Kidney glomerular epithelial cell (primary cell): Measurements from ENCODE around the gene ARL5C.
A peak's percentile ranks its signal among the peaks of the same experiment; 100 is the strongest.
"Not testable (repeated sequence)": the region's sequence is repeated elsewhere in the genome, so short reads cannot be mapped to it uniquely, and the experiment has no call there.

ENCODE experiments used
- DNase-seq: peaks from one replicate; lab custom pipeline; 2025; lab: John Stamatoyannopoulos, UW

ARL5C gene

DNA sequence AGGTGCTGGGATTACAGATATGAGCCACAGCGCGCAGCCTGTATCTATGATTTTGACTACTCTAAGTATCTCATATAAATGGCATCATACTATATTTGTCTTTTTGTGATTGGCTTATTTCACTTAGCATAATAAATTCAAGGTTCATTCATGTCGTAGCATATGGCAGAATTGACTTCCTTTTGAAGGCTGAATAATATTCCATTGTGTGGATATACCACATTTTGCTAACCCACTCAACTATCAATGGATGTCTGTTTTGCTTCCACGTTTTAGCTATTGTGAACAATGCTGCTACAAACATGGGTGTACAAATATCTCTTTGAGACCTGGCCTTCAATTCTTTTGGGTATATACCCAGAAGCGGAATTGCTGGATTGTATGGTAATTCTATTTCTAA lies 24.7 kb downstream of the ARL5C start:
- no peak for DNase-seq

DNA sequence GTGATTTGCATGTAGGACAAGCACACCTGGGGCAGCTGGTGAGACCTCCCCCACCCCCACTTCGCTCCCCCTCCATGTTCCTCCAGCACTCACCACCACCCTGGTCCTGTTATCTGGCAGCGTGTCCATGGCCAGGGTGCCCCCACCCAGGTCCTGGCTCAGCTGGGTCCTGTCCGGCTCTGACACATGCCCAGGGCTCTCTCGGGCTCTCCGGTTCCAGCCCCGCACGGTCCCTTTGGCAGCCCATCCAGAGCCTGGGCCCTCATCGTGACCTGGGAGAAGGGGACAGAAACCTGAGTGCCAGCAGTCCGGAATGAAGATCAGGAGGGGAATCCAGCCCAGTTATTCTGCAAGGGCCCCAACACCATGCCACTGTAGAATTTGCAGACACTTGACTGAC lies 26.4 kb downstream of the ARL5C start:
- no peak for DNase-seq

DNA sequence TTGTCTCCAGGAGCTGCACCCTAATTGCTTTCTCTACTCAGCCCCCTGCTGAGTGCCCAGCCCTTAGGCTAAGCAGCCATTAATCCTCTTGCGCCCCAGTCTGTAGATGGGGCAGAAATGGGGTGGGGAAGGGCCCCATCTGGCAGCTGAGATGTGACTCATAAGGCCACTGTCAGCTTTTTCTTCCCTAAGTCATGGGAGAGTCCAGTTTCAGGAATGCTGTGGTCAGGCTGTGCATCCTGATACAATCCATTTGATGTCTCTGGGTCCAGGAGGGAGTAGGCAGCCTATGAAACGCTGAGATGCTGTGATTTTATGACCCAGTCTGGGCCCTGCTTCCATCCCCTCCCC lies 26.8 kb downstream of the ARL5C start:
- peak; percentile 15 for DNase-seq

DNA sequence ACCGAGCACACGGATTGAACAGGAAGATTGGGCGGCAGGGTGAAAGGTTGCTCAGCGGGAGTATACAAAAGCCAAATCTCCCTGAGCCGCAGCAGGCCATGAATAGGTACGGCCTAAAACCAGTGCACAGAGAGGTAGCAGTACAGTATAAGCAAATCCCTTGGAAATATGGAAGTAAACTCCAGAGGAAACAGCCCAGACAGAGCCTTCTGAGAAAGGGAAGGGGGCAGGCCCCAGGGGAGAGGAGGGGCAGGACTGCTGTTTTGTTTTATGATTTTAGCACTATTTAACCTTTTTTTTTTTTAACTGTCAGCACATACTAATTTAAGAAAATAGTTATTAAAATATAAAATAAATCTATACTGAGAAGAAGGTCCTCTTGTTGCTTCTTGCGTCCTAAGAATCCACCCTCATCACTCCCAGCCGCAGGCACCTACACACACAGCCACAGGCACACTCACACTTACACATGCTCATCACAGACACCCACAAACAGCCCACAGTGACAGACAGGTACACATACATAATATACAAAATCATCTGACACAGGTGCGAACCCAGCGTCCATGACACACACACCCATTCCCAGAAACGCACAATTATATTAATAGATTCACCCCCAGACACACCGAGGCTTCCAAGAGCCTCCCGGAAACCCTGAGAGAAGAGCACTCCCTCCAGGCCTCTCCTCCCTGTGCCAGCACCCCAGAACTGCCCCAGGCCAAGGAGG lies 27.4 kb downstream of the ARL5C start:
- no peak for DNase-seq

DNA sequence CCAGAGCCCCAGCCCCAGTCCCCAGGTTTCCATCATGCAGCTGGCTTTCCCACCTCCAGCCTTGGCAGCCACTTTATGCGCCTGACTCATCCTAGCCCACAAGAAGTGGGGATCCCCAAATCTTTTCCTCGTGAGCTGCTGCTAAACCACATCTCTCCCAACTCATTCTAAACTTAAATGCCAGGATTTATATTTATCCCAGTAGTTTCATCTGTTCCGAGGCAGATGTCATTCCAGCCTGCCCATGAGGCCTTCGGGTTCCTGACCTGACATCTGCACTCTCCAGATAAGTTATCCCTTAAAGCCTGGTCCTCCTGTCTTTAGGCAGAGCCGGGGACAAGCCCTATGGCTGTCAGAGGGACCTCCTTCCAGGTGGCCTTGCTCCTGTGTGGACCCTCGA lies 31.1 kb downstream of the ARL5C start:
- no peak for DNase-seq

DNA sequence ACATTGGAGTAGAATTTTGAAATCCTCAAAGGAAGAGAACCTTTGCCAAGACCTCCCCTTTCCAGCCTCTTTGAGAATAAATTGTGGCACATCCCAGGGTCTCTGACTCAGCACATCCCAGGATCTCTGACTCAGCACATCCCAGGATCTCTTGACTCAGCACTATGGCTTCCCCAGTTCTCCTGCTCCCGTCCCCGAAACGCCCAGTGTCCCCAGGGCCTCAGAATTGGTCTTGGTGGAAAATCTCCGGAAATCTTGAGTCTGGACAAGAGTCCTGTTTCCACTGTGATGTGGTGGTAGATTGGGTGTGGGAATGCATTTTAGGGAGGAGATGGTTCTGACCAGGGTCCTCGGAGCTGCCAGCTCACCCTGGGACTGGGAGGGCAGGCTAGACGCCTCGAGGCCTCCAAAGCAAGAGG lies 33.8 kb downstream of the ARL5C start:
- DNase-seq = no peak

DNA sequence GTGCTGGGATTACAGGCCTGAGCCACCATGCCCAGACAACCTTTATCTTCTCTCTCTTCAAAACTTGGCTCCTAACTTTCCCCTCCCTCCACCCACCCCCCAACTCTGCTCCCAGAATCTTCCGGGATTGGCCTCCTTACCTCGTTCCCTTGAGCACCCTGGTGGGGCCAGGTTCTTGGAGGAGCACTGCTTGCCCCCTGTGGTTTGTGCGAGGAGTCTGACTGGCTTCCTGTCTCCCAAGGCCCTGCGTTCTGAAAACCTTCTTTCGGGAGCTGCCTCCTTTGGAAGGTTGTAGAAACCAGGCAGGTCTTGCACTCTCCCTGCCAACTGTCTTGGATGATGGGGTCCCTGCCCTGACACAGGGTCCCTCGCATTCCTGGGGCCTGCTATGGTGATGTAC lies 34.3 kb downstream of the ARL5C start:
- DNase-seq = no peak

DNA sequence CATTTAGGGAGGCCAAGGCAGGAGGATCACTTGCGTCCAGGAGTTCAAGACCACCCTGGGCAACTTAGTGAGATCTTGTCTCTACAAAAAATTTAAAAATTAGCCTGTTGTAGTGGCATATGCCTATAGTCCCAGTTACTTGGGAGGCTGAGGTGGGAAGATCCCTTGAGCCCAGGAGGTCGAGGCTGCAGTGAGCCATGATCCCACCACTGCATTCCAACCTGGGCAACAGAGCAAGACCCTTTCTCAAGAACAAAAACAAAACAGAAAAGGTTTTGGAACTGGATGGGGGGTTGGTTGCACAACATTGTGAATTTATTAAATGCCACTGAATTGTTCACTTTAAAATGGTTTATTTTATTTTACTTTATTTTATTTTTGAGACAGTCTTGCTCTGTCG lies 35.8 kb downstream of the ARL5C start:
- no peak for DNase-seq

DNA sequence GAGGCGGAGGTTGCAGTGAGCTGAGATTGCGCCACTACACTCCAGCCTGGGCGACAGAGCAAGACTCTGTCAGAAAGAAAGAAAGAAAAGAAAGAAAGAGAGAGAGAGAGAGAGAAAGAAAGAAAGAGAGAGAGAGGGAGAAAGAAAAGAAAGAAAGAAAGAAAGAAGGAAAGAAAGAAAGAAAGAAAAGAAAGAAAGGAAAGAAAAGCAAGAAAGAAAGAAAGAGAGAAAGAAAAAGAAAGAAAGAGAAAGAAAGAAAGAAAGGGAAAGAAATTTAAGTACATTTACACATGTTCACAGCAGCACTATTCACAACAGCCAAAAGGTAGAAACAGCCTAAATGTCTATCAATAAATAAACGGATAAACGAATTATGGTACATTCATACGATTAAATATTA lies 36.4 kb downstream of the ARL5C start:
- not testable (repeated sequence) for DNase-seq

DNA sequence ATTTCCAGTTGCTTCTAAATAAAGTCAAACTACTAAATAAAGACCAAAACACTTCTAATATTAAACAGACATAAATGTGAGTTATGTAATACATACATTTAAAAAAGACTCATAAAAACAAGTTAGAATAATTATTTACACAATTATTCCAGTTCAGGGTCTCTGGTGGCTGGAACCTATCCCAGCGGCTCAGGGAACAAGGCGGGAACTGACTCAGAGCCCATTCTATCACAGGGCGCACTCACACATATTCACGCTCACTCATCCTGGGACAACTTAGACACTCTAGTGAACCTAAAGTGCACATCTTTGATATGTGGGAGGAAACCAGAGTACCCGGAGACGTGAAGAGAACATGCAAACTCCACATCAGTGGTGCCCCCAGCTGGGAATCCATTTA lies 39.5 kb downstream of the ARL5C start:
- DNase-seq = no peak

DNA sequence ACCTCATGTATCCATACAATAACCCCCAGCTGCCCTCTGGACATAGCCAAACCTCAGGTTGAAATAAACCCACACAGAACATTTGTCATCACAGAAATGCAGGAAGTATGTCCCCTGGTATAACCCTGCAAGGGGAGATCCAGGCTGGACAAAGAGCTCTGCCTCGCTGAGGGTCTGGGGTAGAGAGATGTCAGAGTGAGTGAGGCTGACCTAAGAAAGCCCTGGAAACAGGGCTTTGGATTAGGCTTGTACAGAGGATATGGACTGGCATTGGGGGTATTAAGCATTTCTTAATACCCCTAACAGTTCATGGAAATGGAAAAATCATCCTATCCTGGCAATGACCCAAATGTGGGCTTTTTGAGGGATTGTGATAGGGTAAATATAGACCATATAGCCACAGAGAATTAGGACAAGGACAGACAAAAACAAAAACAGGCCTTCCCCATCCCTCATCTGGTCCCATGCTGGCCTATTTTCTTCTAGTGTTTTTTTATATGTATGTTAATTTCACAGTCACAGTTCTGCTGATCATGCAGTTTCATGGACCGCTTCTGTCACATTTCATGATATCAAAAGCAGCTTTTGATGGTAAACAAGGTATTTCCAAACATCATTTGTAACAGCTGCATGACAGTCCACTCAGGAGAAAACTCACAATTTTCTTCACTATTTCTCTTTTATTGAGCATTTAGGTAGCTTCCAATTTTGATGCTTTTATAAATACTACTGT lies 40.7 kb downstream of the ARL5C start:
- DNase-seq = no peak

DNA sequence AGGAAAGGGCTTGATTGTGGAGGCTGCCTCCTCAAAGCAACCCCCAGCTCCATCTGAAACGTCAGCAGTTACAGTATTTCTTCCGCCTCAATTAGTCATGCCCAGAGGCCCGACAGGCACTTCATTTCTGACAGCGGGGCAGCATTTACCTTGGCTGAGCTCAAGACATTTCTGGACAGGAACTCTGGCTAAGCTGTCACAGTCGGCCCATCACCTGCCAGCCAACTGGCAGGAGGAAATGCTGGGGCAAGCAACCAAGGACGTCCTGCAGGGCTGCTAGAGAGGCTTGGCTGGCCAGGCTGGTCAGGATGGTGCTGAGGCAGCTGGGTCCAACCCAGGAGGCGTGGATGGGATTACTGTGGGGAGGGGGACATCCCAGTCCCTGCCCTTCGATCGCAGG lies 42.3 kb downstream of the ARL5C start:
- DNase-seq = no peak

DNA sequence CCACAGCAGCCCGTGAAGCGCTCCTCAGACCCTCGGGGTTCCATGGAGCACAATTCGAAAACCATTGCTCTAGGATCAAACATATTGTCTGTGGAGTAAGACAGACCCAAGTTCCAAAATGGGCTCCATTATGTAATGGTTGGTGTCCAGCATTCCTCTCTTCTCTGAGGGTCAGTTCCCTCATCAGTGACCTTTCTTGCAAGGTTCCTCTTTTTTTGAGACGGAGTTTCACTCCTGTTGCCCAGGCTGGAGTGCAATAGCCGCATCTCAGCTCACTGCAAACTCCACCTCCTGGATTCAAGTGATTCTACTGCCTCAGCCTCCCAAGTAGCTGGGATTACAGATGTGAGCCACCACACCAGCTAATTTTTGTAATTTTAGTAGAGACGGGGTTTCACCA lies 43.0 kb downstream of the ARL5C start:
- DNase-seq = no peak

DNA sequence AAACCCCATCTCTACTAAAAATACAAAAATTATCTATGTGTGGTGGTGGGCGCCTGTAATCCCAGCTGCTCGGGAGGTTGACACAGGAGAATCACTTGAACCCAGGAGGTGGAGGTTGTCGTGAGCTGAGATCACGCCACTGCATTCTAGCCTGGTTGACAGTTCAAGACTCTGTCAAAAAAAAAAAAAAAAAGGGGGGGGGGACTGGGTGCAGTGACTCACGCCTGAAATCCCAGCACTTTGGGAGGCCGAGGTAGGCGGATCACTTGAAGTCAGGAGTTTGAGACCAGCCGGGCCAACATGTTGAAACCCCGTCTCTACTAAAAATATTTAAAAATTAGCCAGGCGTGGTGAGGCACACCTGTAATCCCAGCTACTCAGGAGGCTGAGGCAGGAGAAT lies 44.0 kb downstream of the ARL5C start:
- not testable (repeated sequence) for DNase-seq

DNA sequence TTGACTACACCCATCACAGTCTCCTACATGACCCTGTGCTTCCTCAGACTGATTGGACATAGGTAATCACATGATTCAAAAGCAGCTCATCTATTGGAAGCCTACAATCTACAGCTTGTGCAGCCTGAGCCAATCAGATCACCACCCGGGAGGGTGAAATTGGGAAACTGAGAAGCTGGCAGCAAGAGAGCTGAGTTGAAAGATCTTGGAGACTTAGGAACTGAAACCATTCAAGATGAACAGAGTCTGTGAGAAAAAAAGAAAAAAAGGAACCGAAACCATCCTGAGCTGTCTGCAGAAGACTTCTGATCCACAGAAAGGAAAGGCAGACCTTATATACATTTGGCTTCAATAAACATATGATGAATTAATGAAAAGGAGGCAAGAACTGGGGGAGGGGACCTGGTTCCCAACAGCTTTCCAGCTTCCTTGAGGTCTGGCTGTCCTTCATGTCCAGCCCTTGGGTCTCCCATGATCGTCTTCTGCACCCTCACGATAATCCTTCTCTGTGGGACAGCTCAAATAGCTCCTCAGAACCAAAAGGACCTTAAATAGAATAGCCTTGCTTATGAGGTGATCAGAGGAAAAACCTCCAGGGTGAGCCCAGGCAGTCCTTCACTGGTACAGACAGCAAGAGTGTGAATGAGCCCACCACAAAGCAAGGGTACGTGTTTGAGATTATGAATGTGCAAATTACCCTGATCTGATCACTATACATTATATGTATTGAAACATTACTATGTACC lies 47.1 kb downstream of the ARL5C start:
- no peak for DNase-seq

DNA sequence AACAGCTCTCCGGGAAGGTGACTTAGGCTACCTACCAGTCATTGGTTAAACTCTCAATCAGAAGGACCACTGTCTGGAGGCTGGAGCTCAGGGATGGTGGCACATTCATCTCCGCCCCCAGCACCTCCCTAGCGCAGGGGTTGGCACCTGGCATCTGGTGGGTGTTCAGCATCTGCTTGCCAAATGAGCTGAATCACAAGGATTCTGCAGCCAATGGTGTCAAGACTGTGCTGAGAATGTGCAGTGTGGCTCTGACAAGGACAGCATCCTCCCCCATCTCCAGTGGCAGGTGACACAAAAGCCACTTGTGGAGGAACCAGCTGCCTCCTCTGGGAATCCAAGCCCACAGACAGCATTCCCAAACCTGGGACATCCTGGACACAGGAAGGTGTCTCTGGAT lies 49.7 kb downstream of the ARL5C start:
- DNase-seq = no peak

DNA sequence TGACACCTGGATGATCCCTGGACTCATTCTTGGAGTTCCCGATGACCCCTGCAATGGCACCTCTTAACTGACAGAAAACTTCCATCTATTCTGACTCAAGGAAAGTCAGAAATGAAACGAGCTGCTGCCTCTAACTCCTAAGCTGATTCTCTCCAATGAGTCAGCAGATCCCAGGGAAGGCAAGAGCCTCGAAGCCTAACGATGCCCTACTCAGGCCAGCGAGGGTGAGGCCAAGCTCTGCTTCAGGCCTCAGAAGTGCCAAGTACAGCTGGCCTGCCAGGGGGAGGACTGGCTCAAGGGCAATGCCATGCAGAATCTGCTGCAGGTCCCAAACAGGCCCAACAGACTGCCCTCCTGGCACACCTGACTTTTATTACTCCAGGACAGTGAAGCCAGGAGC lies 50.8 kb downstream of the ARL5C start:
- DNase-seq = no peak

DNA sequence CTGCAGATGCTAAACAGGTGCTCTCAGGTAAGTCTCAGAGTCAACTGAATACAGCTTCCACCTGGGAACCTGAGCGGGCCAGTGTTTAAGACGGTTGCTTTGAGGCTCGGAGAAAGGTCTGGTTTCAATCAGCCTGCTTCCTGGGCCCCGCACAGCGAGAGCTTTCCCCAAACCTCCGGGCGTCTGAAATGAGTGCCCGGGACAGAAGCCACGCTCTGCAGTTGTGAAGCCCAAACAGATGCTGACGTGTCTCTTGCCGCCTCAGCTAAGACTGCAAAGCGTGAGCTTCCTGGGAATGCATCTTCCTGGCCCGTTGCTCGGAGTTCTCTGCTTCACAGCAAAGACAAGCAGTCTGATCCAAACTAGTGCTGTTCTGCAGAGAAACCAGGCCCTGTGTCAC lies 51.2 kb downstream of the ARL5C start:
- DNase-seq = no peak

DNA sequence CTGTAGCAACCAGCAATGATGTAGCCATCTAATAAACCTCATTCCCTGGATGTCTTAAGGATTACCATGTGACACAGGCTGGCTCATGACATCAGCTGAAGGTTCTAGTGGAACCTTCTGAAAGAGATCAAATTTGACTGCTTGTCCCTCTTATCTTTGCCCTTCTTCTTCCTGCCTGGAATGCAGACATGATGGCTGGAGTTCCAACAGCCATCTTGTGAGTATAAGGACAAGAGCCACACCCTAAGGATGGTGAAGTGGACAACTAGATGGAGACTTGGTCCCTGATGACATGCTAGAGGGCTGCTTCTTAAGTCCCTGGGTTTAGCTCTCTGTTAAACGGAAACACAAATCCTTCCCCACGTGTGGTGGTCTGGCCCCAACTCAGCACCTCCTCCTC lies 52.1 kb downstream of the ARL5C start:
- no peak for DNase-seq

DNA sequence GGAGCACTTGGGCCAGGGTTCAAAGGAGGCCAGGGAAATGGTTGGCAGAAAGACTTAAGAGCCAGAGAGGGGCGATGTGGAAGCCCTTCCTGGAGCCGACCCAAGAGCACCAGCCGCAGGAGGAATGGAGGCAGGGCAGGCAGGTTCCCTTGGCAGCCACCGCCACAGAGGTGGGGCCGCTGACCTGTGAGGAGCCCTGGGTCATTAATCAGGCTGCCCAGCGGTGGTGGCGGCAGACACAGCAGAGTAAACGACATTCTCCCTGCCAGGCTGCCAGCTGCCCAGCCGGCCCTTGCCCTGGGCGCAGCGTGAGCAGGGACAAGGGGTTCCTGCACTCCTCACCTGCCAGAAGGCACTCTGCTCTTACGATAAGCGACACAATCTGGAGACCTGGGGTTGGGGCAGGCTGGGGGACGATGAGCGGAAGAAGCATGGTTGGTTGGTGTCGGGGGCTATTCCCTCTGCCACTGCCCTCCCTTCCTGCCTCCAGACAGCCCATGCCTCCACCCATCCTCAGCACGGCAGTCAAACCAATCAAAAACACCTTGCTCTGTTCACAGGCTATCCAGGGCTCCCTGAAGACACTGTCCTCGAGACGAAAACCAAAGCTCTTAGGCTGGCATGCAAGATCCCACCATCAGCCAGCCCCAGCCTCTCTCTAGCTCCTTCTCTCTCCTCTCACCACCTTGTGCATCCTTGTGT lies 55.4 kb downstream of the ARL5C start:
- DNase-seq = no peak

DNA sequence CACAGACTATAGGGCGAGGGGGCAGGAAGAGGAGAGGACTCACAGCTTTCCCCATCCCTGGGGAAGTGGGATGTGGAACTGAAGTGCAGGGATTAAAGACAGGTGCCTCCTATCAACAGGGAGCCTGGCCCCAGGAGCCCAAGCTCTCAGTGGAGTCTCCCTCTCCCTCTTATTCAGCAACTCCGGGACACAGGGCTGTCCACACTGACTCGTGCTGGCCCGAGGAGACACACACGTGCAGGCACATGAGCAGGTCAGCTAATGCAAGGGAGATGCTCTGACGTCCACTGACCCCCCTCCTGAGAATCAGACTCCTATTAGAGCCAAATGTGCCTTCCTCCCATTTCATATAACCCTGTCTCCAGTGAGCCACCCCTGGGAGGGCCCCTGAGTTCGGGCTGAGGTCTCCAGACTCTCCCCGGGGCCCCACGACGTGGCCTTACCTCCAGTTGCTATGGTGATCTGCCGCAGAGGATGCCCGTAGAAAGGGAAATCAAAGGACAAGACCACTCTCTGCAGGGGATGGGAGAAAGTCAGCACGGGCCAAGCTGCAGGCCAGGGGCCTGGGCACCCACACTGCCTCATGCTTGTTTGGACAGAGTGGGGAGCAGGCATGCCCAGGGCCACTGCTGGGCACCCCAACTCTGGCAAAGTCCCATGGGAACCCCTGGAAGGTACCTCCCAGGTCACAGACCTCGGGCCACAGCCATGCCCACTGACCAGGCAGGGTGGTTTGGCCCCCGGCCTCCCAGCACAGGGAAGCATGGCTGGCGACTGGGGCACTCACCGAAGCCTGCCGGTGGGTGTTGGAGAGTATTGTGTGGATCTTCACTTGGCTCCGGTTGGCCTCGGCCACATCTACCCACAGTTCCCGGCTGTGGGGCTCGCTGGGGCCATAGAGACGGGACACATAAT lies 57.2 kb downstream of the ARL5C start:
- DNase-seq = no peak

DNA sequence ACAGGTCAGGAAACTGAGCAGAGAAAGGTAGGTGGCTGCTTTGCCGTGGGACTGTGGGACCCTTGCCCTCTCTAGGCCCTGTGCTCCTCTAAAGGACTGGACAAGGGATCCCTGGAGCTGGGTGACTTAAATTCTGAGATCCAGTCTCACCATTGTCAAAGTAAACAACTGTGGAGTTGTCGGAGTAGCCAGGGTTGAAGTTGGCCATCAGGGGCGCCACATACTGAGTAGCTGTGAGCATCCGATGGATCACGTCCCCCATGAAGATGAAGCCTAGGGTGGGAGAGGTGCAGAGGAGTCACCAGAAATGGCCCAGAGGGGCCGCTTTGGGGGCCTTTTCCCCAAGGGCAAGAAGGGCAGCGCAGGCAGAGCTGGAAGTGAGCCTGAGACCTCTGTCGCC lies 58.0 kb downstream of the ARL5C start:
- no peak for DNase-seq
